ENCODE measurements around the gene BCL2L14. TPM values are rescaled to one million over a fixed set of nuclear protein-coding genes. Genes with fewer than 3 reads are reported as not detected.

BCL2L14 gene
- total RNA-seq, 1 experiment from 2014 or later, result not detected

GRCh38 chr12:12051668-12052067, 19.1 kb upstream of the BCL2L14 start:
- intact Hi-C loops (cut with micrococcal nuclease; ENCODE audit: unreplicated experiment), result no loop called here
- no TSS peak for BruUV-seq (replicated peaks)

GRCh38 chr12:12054993-12055392, 15.7 kb upstream of the BCL2L14 start:
- Histone ChIP-seq H3K27me3 (ENCODE audit: control insufficient read depth, insufficient read depth, low read length) (no peaks in the 10 kb centered on the region), H3K4me3 (ENCODE audit: low read depth in 2 of 2, low read length in 2 of 2) (no peak overlapping the region), H3K27ac (ENCODE audit: low read length) (no peak overlapping the region), H3K36me3 (ENCODE audit: control insufficient read depth, insufficient read depth, low read length) (no peaks in the 10 kb centered on the region), H3K9me3 (ENCODE audit: control insufficient read depth, insufficient read depth, low read depth, low read length) (no peaks in the 10 kb centered on the region), H3K4me1 (ENCODE audit: control insufficient read depth, insufficient read depth, low read length) (no peaks in the 10 kb centered on the region)
- POLR2A ChIA-PET, result no interaction called here
- intact Hi-C loops (cut with micrococcal nuclease; ENCODE audit: unreplicated experiment) (no loop called here), in situ Hi-C loops (cut with HindIII; ENCODE audit: low pct_unique_long_range_greater_than_20kb, low sequenced_read_pairs) (no loop called here)
- no peak for DNase-seq (ENCODE audit: low read depth, low spot score)
- TF ChIP-seq REST (IDR thresholded peaks at IDR 0.05; ENCODE audit: insufficient read depth in 1 of 2, low read depth in 2 of 2, low read length in 1 of 2), result no peak
- TF ChIP-seq SIN3A (IDR thresholded peaks at IDR 0.05; ENCODE audit: borderline replicate concordance, insufficient read depth, low read depth, low read length), result no peak
- no TSS peak for BruUV-seq (replicated peaks)
- CTCF ChIA-PET, result no interaction called here
- ATAC-seq, result no peak

More at GRCh38 chr12:12051668-12052067, 19.1 kb upstream of the BCL2L14 start:
- ChIA-PET CTCF (interaction anchor here (1.0 kb wide), 1 partner anchor 14 kb away, joined by 3 read pairs; no protein-coding TSS in a partner anchor), POLR2A (no interaction called here)
- no peaks in the 10 kb centered on the region for H3K36me3 ChIP-seq (ENCODE audit: control insufficient read depth, insufficient read depth, low read length)
- H3K27me3 ChIP-seq (ENCODE audit: control insufficient read depth, insufficient read depth, low read length), result no peaks in the 10 kb centered on the region
- no peak for DNase-seq (ENCODE audit: low read depth, low spot score)
- in situ Hi-C loops (cut with HindIII; ENCODE audit: low pct_unique_long_range_greater_than_20kb, low sequenced_read_pairs), result no loop called here
- no peak overlapping the region for H3K4me3 ChIP-seq (ENCODE audit: low read depth in 2 of 2, low read length in 2 of 2)
- H3K4me1 ChIP-seq (ENCODE audit: control insufficient read depth, insufficient read depth, low read length), result no peaks in the 10 kb centered on the region
- no peak for ATAC-seq
- TF ChIP-seq POLR2AphosphoS5 (IDR thresholded peaks at IDR 0.05; ENCODE audit: low read depth, low read length) (no peak), TCF7L2 (IDR thresholded peaks at IDR 0.05; ENCODE audit: low read depth, low read length) (no peak), SIN3A (IDR thresholded peaks at IDR 0.05; ENCODE audit: borderline replicate concordance, insufficient read depth, low read depth, low read length) (no peak)
- no peak overlapping the region for H3K27ac ChIP-seq (ENCODE audit: low read length)
- H3K9me3 ChIP-seq (ENCODE audit: control insufficient read depth, insufficient read depth, low read depth, low read length), result no peaks in the 10 kb centered on the region

- POLR2A ChIA-PET, result no interaction called here
- Histone ChIP-seq H3K36me3 (ENCODE audit: control insufficient read depth, insufficient read depth, low read length) (no peaks in the 10 kb centered on the region), H3K4me1 (ENCODE audit: control insufficient read depth, insufficient read depth, low read length) (no peaks in the 10 kb centered on the region), H3K27ac (ENCODE audit: low read length) (no peak overlapping the region), H3K27me3 (ENCODE audit: control insufficient read depth, insufficient read depth, low read length) (no peaks in the 10 kb centered on the region), H3K4me3 (ENCODE audit: low read depth in 2 of 2, low read length in 2 of 2) (no peak overlapping the region), H3K9me3 (ENCODE audit: control insufficient read depth, insufficient read depth, low read depth, low read length) (no peaks in the 10 kb centered on the region)
- intact Hi-C loops (cut with micrococcal nuclease; ENCODE audit: unreplicated experiment) (no loop called here), in situ Hi-C loops (cut with HindIII; ENCODE audit: low pct_unique_long_range_greater_than_20kb, low sequenced_read_pairs) (no loop called here)
- DNase-seq (ENCODE audit: low read depth, low spot score) (no peak), ATAC-seq (no peak)
- BruUV-seq (replicated peaks), result no TSS peak
- no peak for TF ChIP-seq POLR2AphosphoS5 (IDR thresholded peaks at IDR 0.05; ENCODE audit: low read depth, low read length)
- TF ChIP-seq SIN3A (IDR thresholded peaks at IDR 0.05; ENCODE audit: borderline replicate concordance, insufficient read depth, low read depth, low read length), result no peak
- no peak for TF ChIP-seq CTCF (IDR thresholded peaks at IDR 0.05)
- TF ChIP-seq REST (IDR thresholded peaks at IDR 0.05; ENCODE audit: insufficient read depth in 1 of 2, low read depth in 2 of 2, low read length in 1 of 2), result no peak
- no peak for TF ChIP-seq TCF7L2 (IDR thresholded peaks at IDR 0.05; ENCODE audit: low read depth, low read length)
- CTCF ChIA-PET, result no interaction called here
Measured at GRCh38 chr12:12056951-12057350, 13.8 kb upstream of the BCL2L14 start.

Data from Panc1 (cell line).